ENCODE data around the gene USP5.
"Not testable (repeated sequence)": the region's sequence is repeated elsewhere in the genome, so short reads cannot be mapped to it uniquely, and the experiment has no call there.

The USP5 gene

DNA sequence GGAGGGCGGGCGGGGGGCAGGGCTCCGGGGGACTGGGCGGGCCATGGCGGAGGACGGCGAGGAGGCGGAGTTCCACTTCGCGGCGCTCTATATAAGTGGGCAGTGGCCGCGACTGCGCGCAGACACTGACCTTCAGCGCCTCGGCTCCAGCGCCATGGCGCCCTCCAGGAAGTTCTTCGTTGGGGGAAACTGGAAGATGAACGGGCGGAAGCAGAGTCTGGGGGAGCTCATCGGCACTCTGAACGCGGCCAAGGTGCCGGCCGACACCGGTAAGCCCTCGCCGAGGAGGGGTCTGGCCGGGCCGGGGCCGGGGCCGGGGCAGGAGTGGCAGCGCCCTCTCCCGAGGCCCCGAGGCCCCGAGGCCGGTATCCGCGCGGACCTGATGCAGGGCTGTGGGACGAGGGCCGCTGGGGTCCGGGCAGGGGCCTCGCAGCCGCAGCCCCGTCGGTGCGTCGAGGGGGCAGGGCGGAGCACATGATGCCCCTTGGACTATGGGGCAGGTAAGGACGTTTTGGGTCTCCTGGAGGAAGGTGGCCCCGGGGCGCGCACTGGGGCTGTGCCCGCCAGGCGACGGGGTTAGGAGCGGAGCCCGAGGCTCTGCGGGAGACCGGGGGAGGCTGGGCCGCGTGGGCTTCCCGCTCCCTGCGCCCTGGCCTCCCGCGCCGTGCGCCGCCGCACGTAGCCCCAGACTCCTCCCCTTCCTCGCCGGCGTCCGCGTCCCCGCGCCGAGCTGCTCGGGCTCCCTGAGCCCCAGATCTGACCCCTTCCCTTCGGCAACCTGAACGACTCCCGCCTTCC lies 15.7 kb downstream of the USP5 start, which contains the start of gene TPI1:
Gene TPI1 (plus strand): TSS at position 119 of the 798 bp plus-strand sequence. CDS start 36 bp downstream, at position 155.
- DNase-seq = peak; percentile 80 to 82

- no peak for DNase-seq
Measured at GRCh38 chr12:6868211-6869048, 16.5 kb downstream of the USP5 start.

DNA sequence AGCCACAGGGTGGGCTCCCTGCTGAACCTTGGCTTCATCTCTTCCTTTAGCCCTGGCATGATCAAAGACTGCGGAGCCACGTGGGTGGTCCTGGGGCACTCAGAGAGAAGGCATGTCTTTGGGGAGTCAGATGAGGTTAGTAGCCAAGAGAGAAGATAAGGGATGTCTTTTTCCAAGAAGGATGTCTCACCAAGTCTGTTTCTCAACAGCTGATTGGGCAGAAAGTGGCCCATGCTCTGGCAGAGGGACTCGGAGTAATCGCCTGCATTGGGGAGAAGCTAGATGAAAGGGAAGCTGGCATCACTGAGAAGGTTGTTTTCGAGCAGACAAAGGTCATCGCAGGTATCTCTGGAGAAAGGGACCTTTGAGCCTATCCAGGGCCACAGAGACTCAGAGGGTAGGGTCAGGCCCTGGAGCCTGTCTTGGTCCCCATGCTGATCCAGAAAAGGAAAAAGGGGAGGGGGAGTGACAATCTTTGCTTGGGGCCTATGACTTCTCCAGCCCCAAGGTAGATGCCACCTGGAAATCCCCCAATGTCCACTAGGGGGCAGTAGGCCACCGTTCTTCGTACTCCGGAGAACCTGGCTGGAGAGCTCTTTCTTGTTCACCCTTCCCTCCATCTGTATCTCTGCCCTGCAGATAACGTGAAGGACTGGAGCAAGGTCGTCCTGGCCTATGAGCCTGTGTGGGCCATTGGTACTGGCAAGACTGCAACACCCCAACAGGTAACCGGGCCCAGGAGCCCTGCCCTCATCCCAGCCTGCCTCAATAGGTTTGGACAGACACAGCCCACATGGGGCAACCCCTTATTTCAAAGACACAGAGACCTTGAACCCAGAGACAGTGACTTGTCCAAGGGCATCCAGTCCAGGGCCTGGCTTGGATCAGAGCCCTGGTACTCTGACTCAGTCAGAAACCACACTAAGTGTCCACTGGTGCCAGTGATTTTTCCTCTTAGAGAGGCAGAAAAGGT lies 17.4 kb downstream of the USP5 start:
- DNase-seq = peak; percentile 45 to 65

- not testable (repeated sequence) for DNase-seq
Measured at GRCh38 chr12:6870304-6870703, 18.4 kb downstream of the USP5 start.

DNA sequence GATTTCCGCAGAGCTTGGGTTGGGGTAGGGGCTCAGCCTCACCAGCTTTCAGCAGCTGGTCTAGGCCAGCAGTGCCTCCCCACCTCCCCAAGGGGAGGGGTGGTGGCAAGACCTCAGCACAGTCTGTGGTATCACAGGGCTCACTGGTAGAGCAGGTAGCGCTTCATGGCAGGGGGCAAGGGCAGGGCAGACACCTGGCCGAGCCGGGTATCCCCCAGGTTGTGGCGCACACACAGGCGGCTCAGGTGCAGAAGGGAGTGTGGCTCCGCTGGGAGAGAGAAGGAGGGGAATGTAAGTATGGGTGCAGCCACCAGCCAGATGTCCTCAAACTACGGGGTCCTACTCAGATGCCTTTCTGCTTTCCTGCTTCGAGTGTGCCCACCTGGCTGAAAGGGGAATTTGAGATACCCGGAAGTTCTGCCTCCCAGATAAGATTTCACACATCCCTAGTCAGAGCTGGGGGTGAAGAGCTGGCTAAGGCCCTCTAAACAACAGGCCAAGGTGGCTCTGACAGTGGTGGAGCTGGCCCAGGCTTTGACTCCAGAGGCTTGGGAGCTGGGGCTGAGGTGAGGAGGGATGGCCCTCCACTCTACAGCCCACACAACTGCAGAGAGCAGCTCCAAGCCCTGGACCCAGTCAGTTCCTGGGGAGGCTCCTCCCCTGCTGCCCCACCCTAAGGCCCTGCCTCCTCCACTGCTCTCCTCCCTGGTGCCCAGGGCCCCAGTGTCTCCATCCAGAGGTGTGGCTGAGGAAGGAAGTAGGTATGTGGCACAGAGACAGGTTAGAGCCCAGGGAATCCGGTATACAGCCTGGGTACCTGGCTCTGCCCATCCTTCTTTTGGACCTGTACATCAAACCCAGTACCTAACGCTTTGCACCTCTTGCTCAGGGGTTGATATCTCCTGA lies 19.4 kb downstream of the USP5 start:
- DNase-seq = no peak

- DNase-seq = peak; percentile 65 to 70
Measured at GRCh38 chr12:6872073-6873048, 20.4 kb downstream of the USP5 start.

DNA sequence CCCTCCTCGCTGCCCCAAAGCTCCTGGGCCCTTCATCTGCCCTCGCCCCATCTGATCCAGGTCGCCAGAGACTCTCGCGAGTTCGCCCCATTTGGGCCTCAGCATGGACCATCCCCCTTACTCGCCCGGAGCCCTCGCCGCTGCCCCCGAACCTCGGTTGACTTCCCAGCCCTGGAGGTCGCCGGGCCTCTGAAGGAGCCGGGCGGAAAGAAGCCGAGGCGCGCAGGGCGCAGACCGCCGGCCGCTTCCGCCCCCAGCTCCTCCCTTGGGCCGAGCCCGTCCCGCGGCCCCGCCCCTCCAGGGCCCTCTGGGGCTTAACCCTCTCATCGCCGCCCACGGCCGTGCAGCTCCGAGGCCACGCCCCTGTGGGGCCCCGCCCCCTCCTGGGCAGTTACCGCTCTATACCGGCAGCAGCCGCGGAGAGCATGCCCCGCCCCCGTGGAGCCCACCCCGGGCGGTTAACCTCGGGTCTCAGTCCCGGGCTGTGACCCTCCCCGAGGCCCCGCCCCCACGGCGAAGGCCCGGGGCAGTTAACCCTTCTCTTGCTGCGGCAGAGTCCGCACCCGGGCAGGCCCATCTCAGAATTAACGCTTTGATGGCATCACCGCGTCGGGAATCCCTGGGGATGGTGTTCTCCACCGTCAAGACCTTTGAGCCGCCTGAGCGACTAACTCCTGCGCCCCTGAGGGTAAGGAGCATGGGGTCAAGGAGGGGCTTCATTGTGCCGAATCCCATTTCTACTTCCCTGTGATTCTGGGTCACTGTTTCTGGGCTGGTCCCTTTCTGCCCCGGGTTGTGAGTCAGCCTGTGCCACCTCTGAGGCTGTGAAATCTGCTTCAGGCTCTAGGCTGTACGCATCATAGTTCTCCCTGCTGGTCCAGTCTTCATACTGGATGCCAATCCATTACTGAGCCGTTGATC lies 21.4 kb downstream of the USP5 start, which contains the start of gene SPSB2:
Gene SPSB2 (minus strand): TSS at position 210 of the 921 bp plus-strand sequence. CDS start 402 bp downstream, outside the sequence.
- DNase-seq = peak; percentile 85 to 92

- not testable (repeated sequence) for DNase-seq
Measured at GRCh38 chr12:6874015-6874368, 22.0 kb downstream of the USP5 start.

DNA sequence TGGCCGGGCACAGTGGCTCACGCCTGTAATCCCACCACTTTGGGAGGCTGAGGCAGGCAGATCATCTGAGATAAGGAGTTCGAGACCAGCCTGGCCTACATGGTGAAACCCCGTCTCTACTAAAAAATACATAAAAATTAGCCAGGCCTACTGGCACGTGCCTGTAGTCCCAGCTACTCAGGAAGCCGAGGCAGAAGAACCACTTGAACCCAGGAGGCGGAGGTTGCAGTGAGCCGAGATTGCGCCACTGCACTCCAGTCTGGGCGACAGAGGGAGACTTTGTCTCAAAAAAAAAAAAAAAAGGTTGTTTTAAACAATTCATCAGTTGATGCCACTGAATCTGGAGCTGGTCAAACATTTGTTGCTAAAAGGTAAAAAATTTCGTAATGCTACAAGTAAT lies 27.9 kb downstream of the USP5 start:
- DNase-seq = not testable (repeated sequence)

DNA sequence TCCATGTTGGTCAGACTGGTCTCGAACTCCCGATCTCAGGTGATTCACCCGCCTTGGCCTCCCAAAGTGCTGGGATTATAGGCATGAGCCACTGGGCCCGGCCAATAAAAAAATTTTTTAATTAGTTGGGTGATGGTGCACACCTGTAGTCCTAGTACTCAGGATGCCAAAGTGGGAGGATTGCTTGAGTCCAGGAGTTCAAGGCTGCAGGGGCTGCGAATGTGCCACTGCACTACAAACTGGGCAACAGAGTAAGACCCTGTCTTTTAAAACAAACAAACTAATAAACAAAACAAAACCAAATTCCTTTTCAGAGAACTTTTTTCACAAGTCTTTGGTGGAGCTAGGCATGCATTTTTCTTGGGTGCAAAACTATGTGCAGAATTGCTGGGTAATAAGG lies 31.3 kb downstream of the USP5 start:
- no peak for DNase-seq

- DNase-seq = no peak
Measured at GRCh38 chr12:6883683-6884082, 31.7 kb downstream of the USP5 start.

DNA sequence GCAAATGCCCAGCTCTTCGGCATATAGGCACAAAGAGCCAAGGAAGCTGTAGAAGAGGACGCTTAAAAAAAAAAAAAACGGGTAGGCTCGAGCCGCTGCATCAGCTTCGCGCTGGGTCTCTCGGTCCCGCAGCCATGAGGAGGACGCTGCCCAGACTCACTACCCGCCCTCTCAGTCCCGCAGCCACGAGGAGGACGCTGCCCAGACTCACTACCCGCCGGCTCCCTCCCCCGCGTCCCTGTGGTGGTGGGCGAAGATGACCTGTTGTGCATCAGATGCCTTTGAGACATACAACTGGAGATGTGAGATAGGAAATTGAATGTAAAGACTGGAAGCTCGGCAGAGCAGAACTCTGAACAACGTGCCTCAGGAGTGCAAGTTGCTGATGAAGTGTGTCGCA lies 32.6 kb downstream of the USP5 start:
- no peak for DNase-seq

DNA sequence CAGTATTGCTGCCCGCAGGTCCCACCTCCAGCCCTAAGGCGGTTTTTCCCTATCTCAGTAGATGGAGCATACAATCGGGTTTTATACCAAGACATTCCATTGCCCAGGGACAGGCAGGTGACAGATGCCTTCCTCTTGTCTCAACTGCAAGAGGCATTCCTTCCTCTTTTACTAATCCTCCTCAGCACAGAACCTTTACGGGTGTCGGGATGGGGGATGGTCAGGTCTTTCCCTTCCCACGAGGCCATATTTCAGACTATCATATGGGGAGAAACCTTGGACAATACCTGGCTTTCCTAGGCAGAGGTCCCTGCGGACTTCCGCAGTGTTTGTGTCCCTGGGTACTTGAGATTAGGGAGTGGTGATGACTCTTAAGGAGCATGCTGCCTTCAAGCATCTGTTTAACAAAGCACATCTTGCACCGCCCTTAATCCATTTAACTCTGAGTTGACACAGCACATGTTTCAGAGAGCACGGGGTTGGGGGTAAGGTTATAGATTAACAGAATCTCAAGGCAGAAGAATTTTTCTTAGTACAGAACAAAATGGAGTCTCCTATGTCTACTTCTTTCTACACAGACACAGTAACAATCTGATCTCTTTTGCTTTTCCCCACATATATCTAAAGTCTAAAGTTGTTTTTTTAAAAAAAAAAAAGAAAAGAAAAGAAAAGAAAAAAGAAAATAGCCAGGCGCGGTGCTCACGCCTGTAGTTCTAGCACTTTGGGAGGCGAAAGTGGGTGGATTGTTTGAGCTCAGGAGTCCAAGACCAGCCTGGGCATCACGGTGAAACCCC lies 34.5 kb downstream of the USP5 start:
- not testable (repeated sequence) for DNase-seq

DNA sequence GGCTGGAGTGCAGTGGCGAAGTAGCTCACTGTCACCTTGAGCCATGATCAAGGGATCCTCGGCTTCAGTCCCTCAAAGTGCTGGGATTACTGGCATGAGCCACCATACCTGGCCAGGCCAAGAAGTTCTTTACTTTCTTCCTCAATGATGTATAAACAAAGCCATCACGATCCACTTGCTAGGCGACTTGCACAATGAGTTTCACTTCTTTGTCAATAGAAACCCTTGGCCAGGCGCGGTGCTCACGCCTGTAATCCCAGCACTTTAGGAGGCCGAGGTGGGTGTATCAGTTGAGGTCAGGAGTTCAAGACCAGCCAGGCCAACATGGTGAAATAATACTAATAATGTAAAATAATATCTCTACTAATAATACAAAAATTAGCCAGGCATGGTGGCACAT lies 35.5 kb downstream of the USP5 start:
- DNase-seq = no peak

GRCh38 chr12:6888360-6888759 lies 36.4 kb downstream of the USP5 start:
- DNase-seq = no peak

DNA sequence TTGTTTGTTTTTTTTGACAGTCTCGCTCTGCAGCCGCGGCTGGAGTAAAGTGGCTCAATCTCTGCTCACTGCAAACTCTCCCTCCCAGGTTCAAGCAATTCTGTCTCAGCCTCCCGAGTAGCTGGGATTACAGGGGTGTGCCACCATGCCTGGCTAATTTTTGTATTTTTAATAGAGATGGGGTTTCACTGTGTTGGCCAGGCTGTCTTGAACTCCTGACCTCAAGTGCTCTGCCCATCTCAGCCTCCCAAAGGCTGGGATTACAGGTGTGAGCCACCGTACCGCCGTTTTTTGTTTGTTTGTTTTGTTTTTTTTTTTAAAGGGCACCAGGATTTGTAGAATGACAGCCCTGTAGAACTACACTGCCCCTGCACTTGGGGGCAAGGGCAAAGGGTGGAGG lies 36.8 kb downstream of the USP5 start:
- DNase-seq = not testable (repeated sequence)

DNA sequence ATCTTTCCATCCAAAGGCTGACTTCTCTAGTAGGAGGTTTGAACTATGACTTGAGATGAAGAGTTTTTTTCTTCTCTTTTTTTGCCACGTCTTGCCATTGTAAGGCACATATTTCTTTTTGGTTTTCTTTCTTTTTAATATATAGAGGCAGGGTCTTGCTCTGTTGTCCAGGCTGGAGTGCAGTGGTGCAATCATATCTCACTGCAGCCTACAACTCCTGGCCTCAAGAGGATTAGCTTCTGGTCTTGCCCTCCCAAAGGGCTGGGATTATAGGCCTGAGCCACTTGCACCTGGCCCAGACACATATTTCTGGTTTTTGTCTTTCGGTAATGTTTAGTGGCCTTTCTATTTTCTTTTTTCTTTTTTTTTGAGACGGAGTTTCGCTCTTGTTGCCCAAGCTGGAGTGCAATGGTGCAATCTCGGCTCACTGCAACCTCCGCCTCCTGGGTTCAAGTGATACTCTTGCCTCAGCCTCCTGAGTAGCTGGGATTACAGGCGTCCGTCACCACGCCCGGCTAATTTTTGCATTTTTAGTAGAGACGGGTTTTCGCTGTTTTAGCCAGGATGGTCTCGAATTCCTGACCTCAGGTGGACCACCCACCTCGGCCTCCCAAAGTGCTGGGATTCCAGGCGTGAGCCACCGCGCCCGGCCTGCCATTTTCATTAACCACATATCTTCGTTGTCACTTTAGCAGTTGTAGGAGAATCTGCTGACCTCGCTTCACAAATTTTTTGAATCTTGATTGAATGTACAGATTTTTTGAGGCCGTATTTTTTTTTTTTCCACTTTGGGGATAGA lies 38.0 kb downstream of the USP5 start:
- not testable (repeated sequence) for DNase-seq

All from hippocampal formation (tissue), 2 donors.